ENCODE data around the gene ZIM2. TPM values are rescaled to one million over a fixed set of nuclear protein-coding genes. Genes with fewer than 3 reads are reported as not detected.

Gene ZIM2
- total and polyA plus RNA-seq, 2 donors (not counting 1 experiment from before 2014, with no cell fraction given), result not detected

- H4K20me1 ChIP-seq (ENCODE audit: control insufficient read depth, insufficient read depth, low read length, poor library complexity, severe bottlenecking), result no peaks in the 10 kb centered on the region
- no peak overlapping the region for H3K4me2 ChIP-seq (replicated peaks; ENCODE audit: low read depth, low read length, poor library complexity, severe bottlenecking)
- ATAC-seq (ENCODE audit: low read depth) (no peak), DNase-seq (no peak)
- Mint-ChIP-seq H3K4me3 (no peak overlapping the region), H3K4me1 (peaks cover 7% of the 10 kb centered on the region), H3K27me3 (peaks cover 6% of the 10 kb centered on the region), H3K9me3 (ENCODE audit: insufficient read depth) (peaks cover 5% of the 10 kb centered on the region), H3K27ac (no peak overlapping the region)
- POLR2A ChIA-PET, result no interaction called here
- TF ChIP-seq EZH2 (IDR thresholded peaks at IDR 0.05; ENCODE audit: borderline replicate concordance, insufficient read depth, low read depth, low read length, poor library complexity, severe bottlenecking) (no peak), CTCF (IDR thresholded peaks at IDR 0.05) (no peak)
- H3K27me3 ChIP-seq (replicated peaks in 1 of 4; ENCODE audit: control extremely low read depth in 1 of 4, control insufficient read depth in 3 of 4, insufficient read depth in 4 of 4, low read length in 3 of 4), result peaks cover 0 to 7% (median 0%) of the 10 kb centered on the region in 4 experiments
- no peaks in the 10 kb centered on the region for H3K79me2 ChIP-seq (ENCODE audit: control insufficient read depth, insufficient read depth, low read length)
- no peak overlapping the region for H3K9ac ChIP-seq (ENCODE audit: low read length)
- intact Hi-C loops (cut with micrococcal nuclease), result no loop called here
- CTCF ChIA-PET, result no interaction called here
- no CpG with 5 or more reads among the region's 4 CpGs for WGBS (ENCODE audit: insufficient coverage)
- H2AFZ ChIP-seq (ENCODE audit: insufficient read depth, low read depth, low read length, poor library complexity, severe bottlenecking), result no peak overlapping the region
- no peak overlapping the region for H3K4me3 ChIP-seq (ENCODE audit: control extremely low read depth in 1 of 5, extremely low read depth in 1 of 5, insufficient read depth in 1 of 5, low read depth in 2 of 5, low read length in 4 of 5)
- no peak overlapping the region for H3K27ac ChIP-seq (ENCODE audit: low read length in 2 of 2)
- H3K9me3 ChIP-seq (ENCODE audit: control extremely low read depth in 1 of 3, control insufficient read depth in 2 of 3, insufficient read depth in 1 of 3, low read length in 2 of 3), result peaks cover 0 to 14% (median 9%) of the 10 kb centered on the region in 3 donors
- peaks cover 0 to 8% of the 10 kb centered on the region in 2 donors for H3K4me1 ChIP-seq (ENCODE audit: control insufficient read depth in 2 of 2, insufficient read depth in 2 of 2, low read length in 2 of 2)
- no peaks in the 10 kb centered on the region for H3K36me3 ChIP-seq (replicated peaks in 1 of 2; ENCODE audit: control extremely low read depth in 1 of 2, control insufficient read depth in 1 of 2, extremely low read depth in 1 of 2, insufficient read depth in 2 of 2, low read length in 1 of 2)
Measured at GRCh38 chr19:56769650-56770049, 70.9 kb downstream of the ZIM2 start.

GRCh38 chr19:56765137-56765536 lies 75.4 kb downstream of the ZIM2 start:
- Histone ChIP-seq H3K4me1 (ENCODE audit: control insufficient read depth in 2 of 2, insufficient read depth in 2 of 2, low read length in 2 of 2) (peaks cover 0 to 8% of the 10 kb centered on the region in 2 donors), H2AFZ (ENCODE audit: insufficient read depth, low read depth, low read length, poor library complexity, severe bottlenecking) (peak overlapping the region; percentile 84), H3K27ac (ENCODE audit: low read length in 2 of 2) (no peak overlapping the region), H4K20me1 (ENCODE audit: control insufficient read depth, insufficient read depth, low read length, poor library complexity, severe bottlenecking) (no peaks in the 10 kb centered on the region), H3K36me3 (replicated peaks in 1 of 2; ENCODE audit: control extremely low read depth in 1 of 2, control insufficient read depth in 1 of 2, extremely low read depth in 1 of 2, insufficient read depth in 2 of 2, low read length in 1 of 2) (no peaks in the 10 kb centered on the region), H3K4me3 (ENCODE audit: control extremely low read depth in 1 of 5, extremely low read depth in 1 of 5, insufficient read depth in 1 of 5, low read depth in 2 of 5, low read length in 4 of 5) (peak overlapping the region; percentile 35 to 69 (median 62)), H3K79me2 (ENCODE audit: control insufficient read depth, insufficient read depth, low read length) (no peaks in the 10 kb centered on the region), H3K9ac (ENCODE audit: low read length) (peak overlapping the region; percentile 65), H3K9me3 (ENCODE audit: control extremely low read depth in 1 of 3, control insufficient read depth in 2 of 3, insufficient read depth in 1 of 3, low read length in 2 of 3) (peaks cover 0 to 27% (median 19%) of the 10 kb centered on the region in 3 donors), H3K27me3 (replicated peaks in 1 of 4; ENCODE audit: control extremely low read depth in 1 of 4, control insufficient read depth in 3 of 4, insufficient read depth in 4 of 4, low read length in 3 of 4) (peaks cover 0 to 7% (median 0%) of the 10 kb centered on the region in 4 experiments), H3K4me2 (replicated peaks; ENCODE audit: low read depth, low read length, poor library complexity, severe bottlenecking) (peak overlapping the region; percentile 71)
- Mint-ChIP-seq H3K27ac (no peak overlapping the region), H3K9me3 (ENCODE audit: insufficient read depth) (peaks cover 7% of the 10 kb centered on the region), H3K27me3 (peaks cover 6% of the 10 kb centered on the region), H3K4me3 (peak overlapping the region; percentile 85), H3K4me1 (peaks cover 7% of the 10 kb centered on the region)
- ChIA-PET CTCF (no interaction called here), POLR2A (no interaction called here)
- intact Hi-C loops (cut with micrococcal nuclease), result no loop called here
- 14% methylated on average over 28 of the region's 28 CpGs for WGBS (ENCODE audit: insufficient coverage)
- TF ChIP-seq EZH2 (IDR thresholded peaks at IDR 0.05; ENCODE audit: borderline replicate concordance, insufficient read depth, low read depth, low read length, poor library complexity, severe bottlenecking) (no peak), CTCF (IDR thresholded peaks at IDR 0.05) (no peak)
- peak; percentile 44 for DNase-seq
- ATAC-seq (ENCODE audit: low read depth), result peak; percentile 45
